ENCODE measurements around the gene RSPH9. TPM values are rescaled to one million over a fixed set of nuclear protein-coding genes. Genes with fewer than 3 reads are reported as not detected.

The RSPH9 gene
- total and polyA plus RNA-seq, 2 experiments from 2014 or later = 0.10 to 0.39 TPM

DNA sequence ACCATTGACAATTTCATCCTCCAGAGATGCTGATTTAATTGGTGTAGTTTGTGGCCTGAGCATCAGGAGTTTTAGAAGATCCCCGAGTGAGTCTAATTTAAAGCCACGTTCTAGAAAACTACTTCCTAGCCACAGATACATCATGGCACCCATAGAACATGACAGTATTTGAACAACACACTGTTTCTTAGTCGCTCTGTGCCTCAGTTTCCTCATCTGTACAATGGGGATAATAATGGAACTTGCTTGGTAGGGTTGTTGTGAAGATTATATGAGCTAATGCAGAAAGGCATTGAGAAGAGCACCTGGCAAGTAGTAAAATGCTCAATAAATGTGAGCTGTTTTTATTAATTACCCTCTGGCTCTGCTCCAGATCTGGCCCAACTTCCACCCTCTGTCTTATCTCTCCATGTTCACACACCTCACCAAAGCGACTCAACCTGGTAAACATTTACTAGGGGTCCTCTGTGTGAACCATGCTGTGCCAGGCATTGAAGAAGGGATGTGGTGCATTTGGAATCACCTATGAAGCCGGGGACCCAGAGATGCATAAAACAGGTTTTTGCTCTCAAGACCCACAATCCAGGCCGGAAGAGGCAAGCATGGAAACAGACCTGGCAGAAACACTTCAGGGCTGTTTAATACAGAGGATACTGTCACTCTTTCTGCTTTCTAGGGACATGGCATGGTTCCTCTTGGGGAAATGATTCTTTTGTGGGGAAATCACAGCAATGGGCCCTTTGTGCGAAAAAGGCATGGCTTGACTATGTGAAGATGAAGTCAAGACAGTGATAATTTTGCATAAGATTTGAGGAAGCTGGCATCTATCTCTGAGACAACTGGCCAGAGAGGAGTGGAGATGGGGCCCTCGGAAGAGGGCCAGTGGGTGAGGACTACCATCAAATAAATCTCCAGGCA is 58.9 kb downstream of the RSPH9 start:
- Histone ChIP-seq H3K9me2 (ENCODE audit: insufficient read depth) (no peaks in the 10 kb centered on the region), H4K20me1 (replicated peaks; ENCODE audit: insufficient read depth) (no peaks in the 10 kb centered on the region), H3K4me3 (no peak overlapping the region), H2AFZ (no peak overlapping the region; the same call in 1 of the 2 replicates), H3K4me1 (ENCODE audit: insufficient read depth) (peaks cover 52% of the 10 kb centered on the region), H3K27ac (ENCODE audit: low read depth) (peak overlapping the region; percentile 94), H3K36me3 (ENCODE audit: insufficient read depth) (no peaks in the 10 kb centered on the region), H3F3A (replicated peaks; ENCODE audit: low read depth) (no peaks in the 10 kb centered on the region; the same call in 1 of the 2 replicates), H3K79me2 (replicated peaks; ENCODE audit: insufficient read depth) (no peaks in the 10 kb centered on the region), H3K27me3 (ENCODE audit: insufficient read depth) (no peaks in the 10 kb centered on the region), H3K4me2 (peak overlapping the region; percentile 21)
- TF ChIP-seq ZNF331 (CRISPR knock-in tag; IDR thresholded peaks at IDR 0.05; ENCODE audit: low read depth) (no peak), EZH2 (IDR thresholded peaks at IDR 0.05; ENCODE audit: low read depth, unreplicated experiment) (no peak), NANOG (IDR thresholded peaks at IDR 0.05; ENCODE audit: borderline replicate concordance) (no peak), JUNB (IDR thresholded peaks at IDR 0.05; ENCODE audit: unreplicated experiment) (no peak), EZH2phosphoT487 (IDR thresholded peaks at IDR 0.05; ENCODE audit: unreplicated experiment) (no peak), POLR2AphosphoS5 (IDR thresholded peaks at IDR 0.05; ENCODE audit: low read depth) (no peak), STAT1 (IDR thresholded peaks at IDR 0.05; ENCODE audit: unreplicated experiment) (no peak), ZNF114 (CRISPR knock-in tag; IDR thresholded peaks at IDR 0.05) (no peak), CREB1 (CRISPR knock-in tag; IDR thresholded peaks at IDR 0.05; ENCODE audit: low read depth) (no peak)
- TF ChIP-seq, protein P1, sequence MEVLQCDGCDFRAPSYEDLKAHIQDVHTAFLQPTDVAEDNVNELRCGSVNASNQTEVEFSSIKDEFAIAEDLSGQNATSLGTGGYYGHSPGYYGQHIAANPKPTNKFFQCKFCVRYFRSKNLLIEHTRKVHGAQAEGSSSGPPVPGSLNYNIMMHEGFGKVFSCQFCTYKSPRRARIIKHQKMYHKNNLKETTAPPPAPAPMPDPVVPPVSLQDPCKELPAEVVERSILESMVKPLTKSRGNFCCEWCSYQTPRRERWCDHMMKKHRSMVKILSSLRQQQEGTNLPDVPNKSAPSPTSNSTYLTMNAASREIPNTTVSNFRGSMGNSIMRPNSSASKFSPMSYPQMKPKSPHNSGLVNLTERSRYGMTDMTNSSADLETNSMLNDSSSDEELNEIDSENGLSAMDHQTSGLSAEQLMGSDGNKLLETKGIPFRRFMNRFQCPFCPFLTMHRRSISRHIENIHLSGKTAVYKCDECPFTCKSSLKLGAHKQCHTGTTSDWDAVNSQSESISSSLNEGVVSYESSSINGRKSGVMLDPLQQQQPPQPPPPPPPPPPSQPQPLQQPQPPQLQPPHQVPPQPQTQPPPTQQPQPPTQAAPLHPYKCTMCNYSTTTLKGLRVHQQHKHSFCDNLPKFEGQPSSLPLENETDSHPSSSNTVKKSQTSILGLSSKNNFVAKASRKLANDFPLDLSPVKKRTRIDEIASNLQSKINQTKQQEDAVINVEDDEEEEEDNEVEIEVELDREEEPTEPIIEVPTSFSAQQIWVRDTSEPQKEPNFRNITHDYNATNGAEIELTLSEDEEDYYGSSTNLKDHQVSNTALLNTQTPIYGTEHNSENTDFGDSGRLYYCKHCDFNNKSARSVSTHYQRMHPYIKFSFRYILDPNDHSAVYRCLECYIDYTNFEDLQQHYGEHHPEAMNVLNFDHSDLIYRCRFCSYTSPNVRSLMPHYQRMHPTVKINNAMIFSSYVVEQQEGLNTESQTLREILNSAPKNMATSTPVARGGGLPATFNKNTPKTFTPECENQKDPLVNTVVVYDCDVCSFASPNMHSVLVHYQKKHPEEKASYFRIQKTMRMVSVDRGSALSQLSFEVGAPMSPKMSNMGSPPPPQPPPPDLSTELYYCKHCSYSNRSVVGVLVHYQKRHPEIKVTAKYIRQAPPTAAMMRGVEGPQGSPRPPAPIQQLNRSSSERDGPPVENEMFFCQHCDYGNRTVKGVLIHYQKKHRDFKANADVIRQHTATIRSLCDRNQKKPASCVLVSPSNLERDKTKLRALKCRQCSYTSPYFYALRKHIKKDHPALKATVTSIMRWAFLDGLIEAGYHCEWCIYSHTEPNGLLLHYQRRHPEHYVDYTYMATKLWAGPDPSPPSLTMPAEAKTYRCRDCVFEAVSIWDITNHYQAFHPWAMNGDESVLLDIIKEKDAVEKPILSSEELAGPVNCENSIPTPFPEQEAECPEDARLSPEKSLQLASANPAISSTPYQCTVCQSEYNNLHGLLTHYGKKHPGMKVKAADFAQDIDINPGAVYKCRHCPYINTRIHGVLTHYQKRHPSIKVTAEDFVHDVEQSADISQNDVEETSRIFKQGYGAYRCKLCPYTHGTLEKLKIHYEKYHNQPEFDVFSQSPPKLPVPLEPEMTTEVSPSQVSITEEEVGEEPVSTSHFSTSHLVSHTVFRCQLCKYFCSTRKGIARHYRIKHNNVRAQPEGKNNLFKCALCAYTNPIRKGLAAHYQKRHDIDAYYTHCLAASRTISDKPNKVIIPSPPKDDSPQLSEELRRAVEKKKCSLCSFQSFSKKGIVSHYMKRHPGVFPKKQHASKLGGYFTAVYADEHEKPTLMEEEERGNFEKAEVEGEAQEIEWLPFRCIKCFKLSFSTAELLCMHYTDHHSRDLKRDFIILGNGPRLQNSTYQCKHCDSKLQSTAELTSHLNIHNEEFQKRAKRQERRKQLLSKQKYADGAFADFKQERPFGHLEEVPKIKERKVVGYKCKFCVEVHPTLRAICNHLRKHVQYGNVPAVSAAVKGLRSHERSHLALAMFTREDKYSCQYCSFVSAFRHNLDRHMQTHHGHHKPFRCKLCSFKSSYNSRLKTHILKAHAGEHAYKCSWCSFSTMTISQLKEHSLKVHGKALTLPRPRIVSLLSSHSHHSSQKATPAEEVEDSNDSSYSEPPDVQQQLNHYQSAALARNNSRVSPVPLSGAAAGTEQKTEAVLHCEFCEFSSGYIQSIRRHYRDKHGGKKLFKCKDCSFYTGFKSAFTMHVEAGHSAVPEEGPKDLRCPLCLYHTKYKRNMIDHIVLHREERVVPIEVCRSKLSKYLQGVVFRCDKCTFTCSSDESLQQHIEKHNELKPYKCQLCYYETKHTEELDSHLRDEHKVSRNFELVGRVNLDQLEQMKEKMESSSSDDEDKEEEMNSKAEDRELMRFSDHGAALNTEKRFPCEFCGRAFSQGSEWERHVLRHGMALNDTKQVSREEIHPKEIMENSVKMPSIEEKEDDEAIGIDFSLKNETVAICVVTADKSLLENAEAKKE (CRISPR knock-in tag; IDR thresholded peaks at IDR 0.05) = no peak
- TF ChIP-seq, protein P2, sequence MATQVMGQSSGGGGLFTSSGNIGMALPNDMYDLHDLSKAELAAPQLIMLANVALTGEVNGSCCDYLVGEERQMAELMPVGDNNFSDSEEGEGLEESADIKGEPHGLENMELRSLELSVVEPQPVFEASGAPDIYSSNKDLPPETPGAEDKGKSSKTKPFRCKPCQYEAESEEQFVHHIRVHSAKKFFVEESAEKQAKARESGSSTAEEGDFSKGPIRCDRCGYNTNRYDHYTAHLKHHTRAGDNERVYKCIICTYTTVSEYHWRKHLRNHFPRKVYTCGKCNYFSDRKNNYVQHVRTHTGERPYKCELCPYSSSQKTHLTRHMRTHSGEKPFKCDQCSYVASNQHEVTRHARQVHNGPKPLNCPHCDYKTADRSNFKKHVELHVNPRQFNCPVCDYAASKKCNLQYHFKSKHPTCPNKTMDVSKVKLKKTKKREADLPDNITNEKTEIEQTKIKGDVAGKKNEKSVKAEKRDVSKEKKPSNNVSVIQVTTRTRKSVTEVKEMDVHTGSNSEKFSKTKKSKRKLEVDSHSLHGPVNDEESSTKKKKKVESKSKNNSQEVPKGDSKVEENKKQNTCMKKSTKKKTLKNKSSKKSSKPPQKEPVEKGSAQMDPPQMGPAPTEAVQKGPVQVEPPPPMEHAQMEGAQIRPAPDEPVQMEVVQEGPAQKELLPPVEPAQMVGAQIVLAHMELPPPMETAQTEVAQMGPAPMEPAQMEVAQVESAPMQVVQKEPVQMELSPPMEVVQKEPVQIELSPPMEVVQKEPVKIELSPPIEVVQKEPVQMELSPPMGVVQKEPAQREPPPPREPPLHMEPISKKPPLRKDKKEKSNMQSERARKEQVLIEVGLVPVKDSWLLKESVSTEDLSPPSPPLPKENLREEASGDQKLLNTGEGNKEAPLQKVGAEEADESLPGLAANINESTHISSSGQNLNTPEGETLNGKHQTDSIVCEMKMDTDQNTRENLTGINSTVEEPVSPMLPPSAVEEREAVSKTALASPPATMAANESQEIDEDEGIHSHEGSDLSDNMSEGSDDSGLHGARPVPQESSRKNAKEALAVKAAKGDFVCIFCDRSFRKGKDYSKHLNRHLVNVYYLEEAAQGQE (IDR thresholded peaks at IDR 0.05; ENCODE audit: unreplicated experiment) = no peak
- TF ChIP-seq, protein P3, sequence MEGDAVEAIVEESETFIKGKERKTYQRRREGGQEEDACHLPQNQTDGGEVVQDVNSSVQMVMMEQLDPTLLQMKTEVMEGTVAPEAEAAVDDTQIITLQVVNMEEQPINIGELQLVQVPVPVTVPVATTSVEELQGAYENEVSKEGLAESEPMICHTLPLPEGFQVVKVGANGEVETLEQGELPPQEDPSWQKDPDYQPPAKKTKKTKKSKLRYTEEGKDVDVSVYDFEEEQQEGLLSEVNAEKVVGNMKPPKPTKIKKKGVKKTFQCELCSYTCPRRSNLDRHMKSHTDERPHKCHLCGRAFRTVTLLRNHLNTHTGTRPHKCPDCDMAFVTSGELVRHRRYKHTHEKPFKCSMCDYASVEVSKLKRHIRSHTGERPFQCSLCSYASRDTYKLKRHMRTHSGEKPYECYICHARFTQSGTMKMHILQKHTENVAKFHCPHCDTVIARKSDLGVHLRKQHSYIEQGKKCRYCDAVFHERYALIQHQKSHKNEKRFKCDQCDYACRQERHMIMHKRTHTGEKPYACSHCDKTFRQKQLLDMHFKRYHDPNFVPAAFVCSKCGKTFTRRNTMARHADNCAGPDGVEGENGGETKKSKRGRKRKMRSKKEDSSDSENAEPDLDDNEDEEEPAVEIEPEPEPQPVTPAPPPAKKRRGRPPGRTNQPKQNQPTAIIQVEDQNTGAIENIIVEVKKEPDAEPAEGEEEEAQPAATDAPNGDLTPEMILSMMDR (conservative IDR thresholded peaks at IDR 0.05; ENCODE audit: low read depth in 2 of 2) = no peak
- TF ChIP-seq, protein P4, sequence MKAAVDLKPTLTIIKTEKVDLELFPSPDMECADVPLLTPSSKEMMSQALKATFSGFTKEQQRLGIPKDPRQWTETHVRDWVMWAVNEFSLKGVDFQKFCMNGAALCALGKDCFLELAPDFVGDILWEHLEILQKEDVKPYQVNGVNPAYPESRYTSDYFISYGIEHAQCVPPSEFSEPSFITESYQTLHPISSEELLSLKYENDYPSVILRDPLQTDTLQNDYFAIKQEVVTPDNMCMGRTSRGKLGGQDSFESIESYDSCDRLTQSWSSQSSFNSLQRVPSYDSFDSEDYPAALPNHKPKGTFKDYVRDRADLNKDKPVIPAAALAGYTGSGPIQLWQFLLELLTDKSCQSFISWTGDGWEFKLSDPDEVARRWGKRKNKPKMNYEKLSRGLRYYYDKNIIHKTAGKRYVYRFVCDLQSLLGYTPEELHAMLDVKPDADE (IDR thresholded peaks at IDR 0.05) = no peak
- Mint-ChIP-seq H3K27ac (peak overlapping the region; percentile 94), H3K36me3 (ENCODE audit: low read depth) (no peaks in the 10 kb centered on the region), H3K27me3 (ENCODE audit: insufficient read depth, low read depth, poor library complexity) (peaks cover 5% of the 10 kb centered on the region), H3K4me1 (peaks cover 72% of the 10 kb centered on the region), H3K4me3 (peak overlapping the region; percentile 51; the same call in 1 of the 3 replicates), H3K9me3 (no peaks in the 10 kb centered on the region; the same call in 2 of the 3 replicates)
- ATAC-seq (no peak), DNase-seq (ENCODE audit: low spot score) (no peak)

Measured in GM23338 (cell line).